IMR-90 (cell line): ENCODE results near the gene SLC5A11.

Source experiments
- BHLHE40 ChIP-seq: fragments of 150-350 bp; IDR thresholded peaks from 2 replicates; pipeline ENCODE4 v1.6.1; 2016; ENCODE audit warnings: mild to moderate bottlenecking, low read depth, low read length
- MAFK ChIP-seq: IDR thresholded peaks from 2 replicates; pipeline ENCODE4 v1.6.1; 2012; ENCODE audit warnings: low read depth, low read length, improper control_type of control experiment
- POLR2A ChIP-seq: IDR thresholded peaks from 2 replicates; pipeline ENCODE4 v1.6.1; 2012; ENCODE audit warnings: mild to moderate bottlenecking, low read depth, low read length
- RAD21 ChIP-seq: IDR thresholded peaks from 2 replicates; pipeline ENCODE4 v1.6.1; 2012; ENCODE audit warnings: low read length, improper control_type of control experiment
- RCOR1 ChIP-seq: IDR thresholded peaks from 2 replicates; pipeline ENCODE4 v1.6.1; 2012; ENCODE audit warnings: mild to moderate bottlenecking, low read length, improper control_type of control experiment; ENCODE audit not compliant: insufficient replicate concordance
- RFX5 ChIP-seq: IDR thresholded peaks from 2 replicates; pipeline ENCODE4 v1.8.0; 2012; ENCODE audit warnings: low read depth, mild to moderate bottlenecking, low read length, moderate library complexity
- TF ChIP-seq, protein P1 (sequence below): conservative IDR thresholded peaks from 2 replicates; pipeline ENCODE4 v1.5.1; 2012; ENCODE audit warnings: mild to moderate bottlenecking, low read depth, low read length, improper control_type of control experiment
- TF ChIP-seq, protein P2 (sequence below): fragments of 150-350 bp; IDR thresholded peaks from 2 replicates; pipeline ENCODE4 v1.6.1; 2017; ENCODE audit warnings: mild to moderate bottlenecking, antibody characterized with exemption, low read length, low read depth

- TF ChIP-seq, protein P1, sequence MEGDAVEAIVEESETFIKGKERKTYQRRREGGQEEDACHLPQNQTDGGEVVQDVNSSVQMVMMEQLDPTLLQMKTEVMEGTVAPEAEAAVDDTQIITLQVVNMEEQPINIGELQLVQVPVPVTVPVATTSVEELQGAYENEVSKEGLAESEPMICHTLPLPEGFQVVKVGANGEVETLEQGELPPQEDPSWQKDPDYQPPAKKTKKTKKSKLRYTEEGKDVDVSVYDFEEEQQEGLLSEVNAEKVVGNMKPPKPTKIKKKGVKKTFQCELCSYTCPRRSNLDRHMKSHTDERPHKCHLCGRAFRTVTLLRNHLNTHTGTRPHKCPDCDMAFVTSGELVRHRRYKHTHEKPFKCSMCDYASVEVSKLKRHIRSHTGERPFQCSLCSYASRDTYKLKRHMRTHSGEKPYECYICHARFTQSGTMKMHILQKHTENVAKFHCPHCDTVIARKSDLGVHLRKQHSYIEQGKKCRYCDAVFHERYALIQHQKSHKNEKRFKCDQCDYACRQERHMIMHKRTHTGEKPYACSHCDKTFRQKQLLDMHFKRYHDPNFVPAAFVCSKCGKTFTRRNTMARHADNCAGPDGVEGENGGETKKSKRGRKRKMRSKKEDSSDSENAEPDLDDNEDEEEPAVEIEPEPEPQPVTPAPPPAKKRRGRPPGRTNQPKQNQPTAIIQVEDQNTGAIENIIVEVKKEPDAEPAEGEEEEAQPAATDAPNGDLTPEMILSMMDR, result no peak
- no peak for TF ChIP-seq RCOR1
- no peak for TF ChIP-seq RAD21
- no peak for TF ChIP-seq POLR2A
- TF ChIP-seq BHLHE40, result no peak
- TF ChIP-seq, protein P2, sequence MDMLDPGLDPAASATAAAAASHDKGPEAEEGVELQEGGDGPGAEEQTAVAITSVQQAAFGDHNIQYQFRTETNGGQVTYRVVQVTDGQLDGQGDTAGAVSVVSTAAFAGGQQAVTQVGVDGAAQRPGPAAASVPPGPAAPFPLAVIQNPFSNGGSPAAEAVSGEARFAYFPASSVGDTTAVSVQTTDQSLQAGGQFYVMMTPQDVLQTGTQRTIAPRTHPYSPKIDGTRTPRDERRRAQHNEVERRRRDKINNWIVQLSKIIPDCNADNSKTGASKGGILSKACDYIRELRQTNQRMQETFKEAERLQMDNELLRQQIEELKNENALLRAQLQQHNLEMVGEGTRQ, result no peak
- TF ChIP-seq MAFK, result no peak
- no peak for TF ChIP-seq RFX5
Measured at GRCh38 chr16:24845726-24846547, at the start of gene SLC5A11.
